ENCODE measurements around the gene PCDHA4.
"Not testable (repeated sequence)": the region's sequence is repeated elsewhere in the genome, so short reads cannot be mapped to it uniquely, and the experiment has no call there.

Gene PCDHA4

DNA sequence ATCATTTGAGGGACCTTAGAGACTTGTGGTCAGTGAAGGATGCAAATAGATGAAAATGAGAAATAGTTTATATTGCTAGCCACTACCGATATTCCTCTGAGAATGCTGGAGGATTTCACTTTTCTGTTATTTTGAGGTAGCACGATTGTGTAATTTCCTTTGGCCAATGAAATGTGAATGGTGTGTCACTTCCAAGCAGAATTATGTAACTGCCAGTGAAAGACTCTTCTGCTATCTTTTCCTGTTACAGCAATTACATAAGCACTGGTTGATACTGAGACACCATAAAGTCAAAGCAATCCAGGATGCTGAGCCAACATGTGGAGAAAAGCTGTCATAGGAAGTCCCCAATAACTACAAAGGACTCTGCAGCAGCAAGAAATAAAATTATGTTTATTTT lies 15.8 kb upstream of the PCDHA4 start:
- TF ChIP-seq, protein P1, sequence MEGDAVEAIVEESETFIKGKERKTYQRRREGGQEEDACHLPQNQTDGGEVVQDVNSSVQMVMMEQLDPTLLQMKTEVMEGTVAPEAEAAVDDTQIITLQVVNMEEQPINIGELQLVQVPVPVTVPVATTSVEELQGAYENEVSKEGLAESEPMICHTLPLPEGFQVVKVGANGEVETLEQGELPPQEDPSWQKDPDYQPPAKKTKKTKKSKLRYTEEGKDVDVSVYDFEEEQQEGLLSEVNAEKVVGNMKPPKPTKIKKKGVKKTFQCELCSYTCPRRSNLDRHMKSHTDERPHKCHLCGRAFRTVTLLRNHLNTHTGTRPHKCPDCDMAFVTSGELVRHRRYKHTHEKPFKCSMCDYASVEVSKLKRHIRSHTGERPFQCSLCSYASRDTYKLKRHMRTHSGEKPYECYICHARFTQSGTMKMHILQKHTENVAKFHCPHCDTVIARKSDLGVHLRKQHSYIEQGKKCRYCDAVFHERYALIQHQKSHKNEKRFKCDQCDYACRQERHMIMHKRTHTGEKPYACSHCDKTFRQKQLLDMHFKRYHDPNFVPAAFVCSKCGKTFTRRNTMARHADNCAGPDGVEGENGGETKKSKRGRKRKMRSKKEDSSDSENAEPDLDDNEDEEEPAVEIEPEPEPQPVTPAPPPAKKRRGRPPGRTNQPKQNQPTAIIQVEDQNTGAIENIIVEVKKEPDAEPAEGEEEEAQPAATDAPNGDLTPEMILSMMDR (IDR thresholded peaks at IDR 0.05; ENCODE audit: borderline replicate concordance, control extremely low read depth, extremely low read depth, insufficient read depth, missing control alignments), result no peak
- DNase-seq (ENCODE audit: low spot score), result no peak
- in situ Hi-C loops (cut with MboI; ENCODE audit: low sequenced_read_pairs, unreplicated experiment), result no loop called here

DNA sequence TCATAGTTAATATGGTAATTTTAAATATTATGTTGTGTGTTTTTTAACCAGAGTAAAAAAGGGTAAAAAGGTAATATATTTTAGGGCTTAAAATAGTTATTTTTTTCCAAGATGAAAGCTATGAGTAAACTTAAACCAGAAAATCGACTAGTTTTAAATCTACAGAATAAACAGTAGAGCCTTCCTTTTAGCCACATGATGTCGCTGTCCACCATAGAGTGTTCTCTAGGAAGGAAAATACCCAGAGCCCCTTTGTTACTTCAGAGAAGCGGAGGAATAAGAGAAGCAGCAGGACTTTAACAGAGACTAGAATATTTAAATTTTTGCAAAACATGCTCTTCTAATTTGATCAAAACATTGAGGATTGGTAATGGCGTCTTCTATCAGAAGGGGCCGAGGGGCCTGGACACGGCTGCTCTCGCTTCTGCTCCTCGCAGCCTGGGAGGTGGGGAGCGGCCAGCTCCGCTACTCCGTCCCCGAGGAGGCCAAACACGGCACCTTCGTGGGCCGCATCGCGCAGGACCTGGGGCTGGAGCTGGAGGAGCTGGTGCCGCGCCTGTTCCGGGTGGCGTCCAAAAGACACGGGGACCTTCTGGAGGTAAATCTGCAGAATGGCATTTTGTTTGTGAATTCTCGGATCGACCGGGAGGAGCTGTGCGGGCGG lies 12.1 kb upstream of the PCDHA4 start, which contains the start of gene PCDHA2:
TSS of gene PCDHA2 (plus strand) at position 258 of the 664 bp plus-strand sequence.
- DNase-seq (ENCODE audit: low spot score), result no peak
- in situ Hi-C loops (cut with MboI; ENCODE audit: low sequenced_read_pairs, unreplicated experiment), result no loop called here
- TF ChIP-seq, protein P1 (IDR thresholded peaks at IDR 0.05; ENCODE audit: borderline replicate concordance, control extremely low read depth, extremely low read depth, insufficient read depth, missing control alignments), result no peak

- TF ChIP-seq, protein P1 (IDR thresholded peaks at IDR 0.05; ENCODE audit: borderline replicate concordance, control extremely low read depth, extremely low read depth, insufficient read depth, missing control alignments), result no peak
- DNase-seq (ENCODE audit: low spot score), result no peak
- in situ Hi-C loops (cut with MboI; ENCODE audit: low sequenced_read_pairs, unreplicated experiment), result no loop called here
Observed at GRCh38 chr5:140795259-140795641, 11.6 kb upstream of the PCDHA4 start.

DNA sequence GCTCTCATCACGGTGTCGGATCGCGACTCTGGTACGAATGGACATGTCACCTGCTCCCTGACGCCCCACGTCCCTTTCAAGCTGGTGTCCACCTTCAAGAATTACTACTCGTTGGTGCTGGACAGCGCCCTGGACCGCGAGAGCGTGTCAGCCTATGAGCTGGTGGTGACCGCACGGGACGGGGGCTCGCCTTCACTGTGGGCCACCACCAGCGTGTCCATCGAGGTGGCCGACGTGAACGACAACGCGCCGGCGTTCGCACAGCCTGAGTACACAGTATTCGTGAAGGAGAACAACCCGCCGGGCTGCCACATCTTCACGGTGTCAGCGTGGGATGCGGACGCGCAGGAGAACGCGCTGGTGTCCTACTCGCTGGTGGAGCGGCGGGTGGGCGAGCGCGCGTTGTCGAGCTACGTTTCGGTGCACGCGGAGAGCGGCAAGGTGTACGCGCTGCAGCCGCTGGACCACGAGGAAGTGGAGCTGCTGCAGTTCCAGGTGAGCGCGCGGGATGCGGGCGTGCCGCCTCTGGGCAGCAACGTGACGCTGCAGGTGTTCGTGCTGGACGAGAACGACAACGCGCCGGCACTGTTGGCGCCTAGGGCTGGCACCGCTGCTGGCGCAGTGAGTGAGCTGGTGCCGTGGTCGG lies 10.7 kb upstream of the PCDHA4 start:
- in situ Hi-C loops (cut with MboI; ENCODE audit: low sequenced_read_pairs, unreplicated experiment); DNase-seq (ENCODE audit: low spot score): not testable (repeated sequence)

GRCh38 chr5:140796718-140797095 lies 10.2 kb upstream of the PCDHA4 start:
- TF ChIP-seq, protein P1 (IDR thresholded peaks at IDR 0.05; ENCODE audit: borderline replicate concordance, control extremely low read depth, extremely low read depth, insufficient read depth, missing control alignments), result no peak
- in situ Hi-C loops (cut with MboI; ENCODE audit: low sequenced_read_pairs, unreplicated experiment), result no loop called here
- no peak for DNase-seq (ENCODE audit: low spot score)

- TF ChIP-seq, protein P1 (IDR thresholded peaks at IDR 0.05; ENCODE audit: borderline replicate concordance, control extremely low read depth, extremely low read depth, insufficient read depth, missing control alignments), result no peak
- in situ Hi-C loops (cut with MboI; ENCODE audit: low sequenced_read_pairs, unreplicated experiment), result no loop called here
- no peak for DNase-seq (ENCODE audit: low spot score)
Observed at GRCh38 chr5:140800816-140801493, 5.9 kb upstream of the PCDHA4 start, which contains the start of gene PCDHA3. TSS of gene PCDHA3 (plus strand) at chr5:140801057.

DNA sequence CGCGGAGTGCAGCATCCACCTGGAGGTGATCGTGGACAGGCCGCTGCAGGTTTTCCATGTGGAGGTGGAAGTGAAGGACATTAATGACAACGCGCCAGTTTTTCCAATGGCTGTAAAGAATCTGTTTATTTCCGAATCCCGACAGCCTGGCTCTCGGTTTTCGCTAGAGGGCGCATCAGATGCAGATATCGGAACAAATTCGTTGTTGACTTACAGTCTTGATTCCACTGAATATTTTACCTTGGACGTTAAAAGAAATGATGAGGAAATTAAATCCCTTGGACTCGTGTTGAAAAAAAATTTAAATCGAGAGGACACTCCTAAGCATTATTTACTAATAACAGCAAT lies 5.4 kb upstream of the PCDHA4 start:
- in situ Hi-C loops (cut with MboI; ENCODE audit: low sequenced_read_pairs, unreplicated experiment), result no loop called here
- no peak for DNase-seq (ENCODE audit: low spot score)
- TF ChIP-seq, protein P1 (IDR thresholded peaks at IDR 0.05; ENCODE audit: borderline replicate concordance, control extremely low read depth, extremely low read depth, insufficient read depth, missing control alignments), result no peak

DNA sequence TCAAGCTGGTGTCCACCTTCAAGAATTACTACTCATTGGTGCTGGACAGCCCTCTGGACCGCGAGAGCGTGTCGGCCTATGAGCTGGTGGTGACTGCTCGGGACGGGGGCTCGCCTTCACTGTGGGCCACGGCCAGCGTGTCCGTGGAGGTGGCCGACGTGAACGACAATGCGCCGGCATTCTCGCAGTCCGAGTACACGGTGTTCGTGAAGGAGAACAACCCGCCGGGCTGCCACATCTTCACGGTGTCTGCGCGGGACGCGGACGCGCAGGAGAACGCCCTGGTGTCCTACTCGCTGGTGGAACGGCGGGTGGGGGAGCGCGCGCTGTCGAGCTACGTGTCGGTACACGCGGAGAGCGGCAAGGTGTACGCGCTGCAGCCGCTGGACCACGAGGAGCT lies 4.5 kb upstream of the PCDHA4 start:
- DNase-seq (ENCODE audit: low spot score); in situ Hi-C loops (cut with MboI; ENCODE audit: low sequenced_read_pairs, unreplicated experiment): not testable (repeated sequence)

Measured in GM13976 (cell line).